Astrocyte (in vitro differentiated cells and primary cell): ENCODE data around the gene DHRS2. TPM values are rescaled to one million over a fixed set of nuclear protein-coding genes. Genes with fewer than 3 reads are reported as not detected.

Experiments
- DNase-seq: peaks from one replicate; pipeline ENCODE4 v3.0.0-alpha.2; 2010; ENCODE audit warnings: low read depth
- FAIRE-seq: peaks from 2 replicates; lab custom pipeline; 2011; peaks lifted over from hg19 to GRCh38; lab: Jason Lieb, UNC
- H2AFZ ChIP-seq: 2 replicates; pipeline ENCODE4 v1.6.0; 2012; ENCODE audit warnings: low read depth, low read length, inconsistent platforms
- H3K27ac ChIP-seq: 2 replicates; pipeline ENCODE4 v1.5.1; 2011; ENCODE audit warnings: low read depth, low read length, inconsistent platforms
- H3K27me3 ChIP-seq: 2 replicates; pipeline ENCODE4 v1.6.0; 2011; ENCODE audit warnings: low read length, inconsistent platforms; ENCODE audit not compliant: insufficient read depth
- H3K36me3 ChIP-seq: 2 replicates; pipeline ENCODE4 v1.5.1; 2011; ENCODE audit warnings: low read length, inconsistent platforms; ENCODE audit not compliant: insufficient read depth
- H3K4me1 ChIP-seq: 2 replicates; pipeline ENCODE4 v1.5.1; 2011; ENCODE audit warnings: low read length, inconsistent platforms; ENCODE audit not compliant: insufficient read depth
- H3K4me2 ChIP-seq: 2 replicates; pipeline ENCODE4 v1.6.0; 2012; ENCODE audit warnings: low read length, inconsistent platforms
- H3K4me3 ChIP-seq: 2 replicates; pipeline ENCODE4 v1.5.1; 2011; ENCODE audit warnings: low read depth, mild to moderate bottlenecking, low read length, inconsistent platforms; ENCODE audit not compliant: insufficient read depth
- H3K79me2 ChIP-seq: 2 replicates; pipeline ENCODE4 v1.6.0; 2012; ENCODE audit warnings: mild to moderate bottlenecking, low read length, inconsistent platforms; ENCODE audit not compliant: insufficient read depth
- H3K9ac ChIP-seq: 2 replicates; pipeline ENCODE4 v1.6.0; 2012; ENCODE audit warnings: mild to moderate bottlenecking, low read length, inconsistent platforms
- H3K9me3 ChIP-seq: 2 replicates; pipeline ENCODE4 v1.5.1; 2012; ENCODE audit warnings: low read depth, mild to moderate bottlenecking, low read length, inconsistent platforms; ENCODE audit not compliant: insufficient read depth
- H4K20me1 ChIP-seq: 2 replicates; pipeline ENCODE4 v1.6.0; 2012; ENCODE audit warnings: low read length, inconsistent platforms; ENCODE audit not compliant: insufficient read depth
- H3K27ac Mint-ChIP-seq: one replicate; pipeline ENCODE4 v1.8.0; 2021; ENCODE audit warnings: mild to moderate bottlenecking, mixed read lengths; ENCODE audit not compliant: unreplicated experiment
- H3K27me3 Mint-ChIP-seq: one replicate; pipeline ENCODE4 v1.8.0; 2021; ENCODE audit warnings: low read depth, mixed read lengths; ENCODE audit not compliant: unreplicated experiment
- H3K36me3 Mint-ChIP-seq: one replicate; pipeline ENCODE4 v1.8.0; 2021; ENCODE audit warnings: low read depth, mixed read lengths; ENCODE audit not compliant: unreplicated experiment
- H3K4me1 Mint-ChIP-seq: one replicate; pipeline ENCODE4 v1.8.0; 2021; ENCODE audit warnings: low read depth, mixed read lengths; ENCODE audit not compliant: unreplicated experiment
- H3K4me3 Mint-ChIP-seq: one replicate; pipeline ENCODE4 v1.8.0; 2021; ENCODE audit warnings: mild to moderate bottlenecking, moderate library complexity, mixed read lengths; ENCODE audit not compliant: unreplicated experiment
- H3K9me3 Mint-ChIP-seq: one replicate; pipeline ENCODE4 v1.8.0; 2021; ENCODE audit warnings: mild to moderate bottlenecking, mixed read lengths; ENCODE audit not compliant: unreplicated experiment
- EZH2 ChIP-seq: IDR thresholded peaks from 2 replicates; pipeline ENCODE4 v1.6.1; 2012; ENCODE audit warnings: mild to moderate bottlenecking, low read length, inconsistent platforms; ENCODE audit not compliant: insufficient read depth
- total RNA-seq: library from RNA; stranded (reverse); gene quantifications from 2 replicates; pipeline ENCODE4 v1.2.1, GENCODE V29; 2021
- TF ChIP-seq, protein P1 (sequence below): IDR thresholded peaks from 2 replicates; pipeline ENCODE4 v1.5.1; 2011; ENCODE audit warnings: low read depth, mild to moderate bottlenecking, inconsistent platforms, low read length, moderate library complexity; ENCODE audit not compliant: insufficient read depth

The DHRS2 gene
- total RNA-seq, 1 donor from 2014 or later, result 1.1 TPM

- H3K4me2 ChIP-seq, result no peak overlapping the region
- H3K9me3 ChIP-seq, result peaks cover 3% of the 10 kb centered on the region
- no peak overlapping the region for H3K4me3 Mint-ChIP-seq
- peaks cover 35% of the 10 kb centered on the region for H3K27me3 Mint-ChIP-seq
- TF ChIP-seq, protein P1, sequence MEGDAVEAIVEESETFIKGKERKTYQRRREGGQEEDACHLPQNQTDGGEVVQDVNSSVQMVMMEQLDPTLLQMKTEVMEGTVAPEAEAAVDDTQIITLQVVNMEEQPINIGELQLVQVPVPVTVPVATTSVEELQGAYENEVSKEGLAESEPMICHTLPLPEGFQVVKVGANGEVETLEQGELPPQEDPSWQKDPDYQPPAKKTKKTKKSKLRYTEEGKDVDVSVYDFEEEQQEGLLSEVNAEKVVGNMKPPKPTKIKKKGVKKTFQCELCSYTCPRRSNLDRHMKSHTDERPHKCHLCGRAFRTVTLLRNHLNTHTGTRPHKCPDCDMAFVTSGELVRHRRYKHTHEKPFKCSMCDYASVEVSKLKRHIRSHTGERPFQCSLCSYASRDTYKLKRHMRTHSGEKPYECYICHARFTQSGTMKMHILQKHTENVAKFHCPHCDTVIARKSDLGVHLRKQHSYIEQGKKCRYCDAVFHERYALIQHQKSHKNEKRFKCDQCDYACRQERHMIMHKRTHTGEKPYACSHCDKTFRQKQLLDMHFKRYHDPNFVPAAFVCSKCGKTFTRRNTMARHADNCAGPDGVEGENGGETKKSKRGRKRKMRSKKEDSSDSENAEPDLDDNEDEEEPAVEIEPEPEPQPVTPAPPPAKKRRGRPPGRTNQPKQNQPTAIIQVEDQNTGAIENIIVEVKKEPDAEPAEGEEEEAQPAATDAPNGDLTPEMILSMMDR, result no peak
- no peak for TF ChIP-seq EZH2
- no peak overlapping the region for H3K27ac ChIP-seq
- H3K4me1 Mint-ChIP-seq, result no peaks in the 10 kb centered on the region
- H3K36me3 ChIP-seq, result no peaks in the 10 kb centered on the region
- FAIRE-seq (no peak), DNase-seq (no peak)
- H3K79me2 ChIP-seq, result no peaks in the 10 kb centered on the region
- no peaks in the 10 kb centered on the region for H3K4me1 ChIP-seq
- no peaks in the 10 kb centered on the region for H3K27me3 ChIP-seq
- no peak overlapping the region for H2AFZ ChIP-seq
- no peak overlapping the region for H3K9ac ChIP-seq
- no peak overlapping the region for H3K27ac Mint-ChIP-seq
- H3K9me3 Mint-ChIP-seq, result peaks cover 12% of the 10 kb centered on the region
- no peaks in the 10 kb centered on the region for H4K20me1 ChIP-seq
- H3K4me3 ChIP-seq, result no peak overlapping the region
- no peaks in the 10 kb centered on the region for H3K36me3 Mint-ChIP-seq
Measured at GRCh38 chr14:23620177-23620702, 15.9 kb upstream of the DHRS2 start.

GRCh38 chr14:23621204-23621931, 14.8 kb upstream of the DHRS2 start:
- Mint-ChIP-seq H3K9me3 (peaks cover 12% of the 10 kb centered on the region), H3K4me3 (no peak overlapping the region), H3K4me1 (no peaks in the 10 kb centered on the region), H3K36me3 (no peaks in the 10 kb centered on the region), H3K27ac (no peak overlapping the region), H3K27me3 (peaks cover 31% of the 10 kb centered on the region)
- Histone ChIP-seq H3K27me3 (no peaks in the 10 kb centered on the region), H3K27ac (no peak overlapping the region), H3K9me3 (peaks cover 3% of the 10 kb centered on the region), H2AFZ (no peak overlapping the region), H3K79me2 (no peaks in the 10 kb centered on the region), H3K36me3 (no peaks in the 10 kb centered on the region), H3K4me2 (no peak overlapping the region), H4K20me1 (no peaks in the 10 kb centered on the region), H3K4me3 (no peak overlapping the region), H3K4me1 (no peaks in the 10 kb centered on the region), H3K9ac (no peak overlapping the region)
- DNase-seq (no peak), FAIRE-seq (no peak)
- TF ChIP-seq, protein P1, result no peak
- no peak for TF ChIP-seq EZH2
